Kidney epithelial cell (primary cell): Measurements from ENCODE around the gene SFMBT2. TPM values are rescaled to one million over a fixed set of nuclear protein-coding genes. Genes with fewer than 3 reads are reported as not detected.

ENCODE experiments used
- DNase-seq: peaks from one replicate; pipeline ENCODE4 v3.0.0-alpha.2; 2010; ENCODE audit warnings: low read depth
- H3K27me3 ChIP-seq: 2 replicates; pipeline ENCODE4 v1.6.0; 2011; ENCODE audit warnings: low read length; ENCODE audit not compliant: control insufficient read depth, insufficient read depth
- H3K36me3 ChIP-seq: 2 replicates; pipeline ENCODE4 v1.5.1; 2011; ENCODE audit warnings: low read length; ENCODE audit not compliant: control insufficient read depth, insufficient read depth
- H3K4me3 ChIP-seq: 2 replicates; pipeline ENCODE4 v1.5.1; 2011; ENCODE audit warnings: low read depth, mild to moderate bottlenecking, control low read depth, low read length
- CTCF ChIP-seq: IDR thresholded peaks from 2 replicates; pipeline ENCODE4 v1.5.1; 2011; ENCODE audit warnings: mild to moderate bottlenecking, moderate library complexity, low read length, control low read depth, inconsistent platforms; ENCODE audit not compliant: insufficient read depth, poor library complexity, severe bottlenecking
- total RNA-seq: library from RNA; depleted of rRNA; stranded (reverse); fragments of >200 nt; gene quantifications from 2 replicates; pipeline ENCODE4 v1.2.3, GENCODE V29; 2015

The SFMBT2 gene
- total RNA-seq, 1 donor from 2014 or later, result 3.1 TPM

- Histone ChIP-seq H3K36me3 (no peaks in the 10 kb centered on the region), H3K27me3 (peaks cover 20% of the 10 kb centered on the region), H3K4me3 (no peak overlapping the region)
- TF ChIP-seq CTCF, result no peak
- DNase-seq, result no peak
These were observed 5.2 kb downstream of the SFMBT2 start for GRCh38 chr10:7405637-7406036.

DNA sequence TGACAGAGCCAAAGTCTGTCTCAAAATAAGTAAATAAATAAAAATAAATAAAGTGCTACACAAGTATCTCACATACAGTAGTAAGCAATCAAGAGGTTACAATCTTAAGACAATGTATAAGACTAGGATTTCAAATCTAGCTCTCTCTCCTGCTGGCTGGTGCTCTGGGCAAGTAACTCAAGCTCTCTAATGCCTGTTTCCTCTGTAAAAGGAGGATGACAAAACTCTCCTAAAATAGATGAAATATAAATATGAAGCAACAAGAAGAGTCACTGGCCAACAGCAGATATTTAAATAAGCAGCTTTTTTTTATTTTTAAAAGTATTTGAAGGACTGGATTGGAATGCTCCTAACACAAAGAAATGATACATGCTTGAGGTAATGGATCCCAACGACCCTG lies 7.2 kb downstream of the SFMBT2 start:
- DNase-seq, result no peak
- Histone ChIP-seq H3K4me3 (no peak overlapping the region), H3K27me3 (peaks cover 13% of the 10 kb centered on the region), H3K36me3 (no peaks in the 10 kb centered on the region)
- TF ChIP-seq CTCF, result no peak

DNA sequence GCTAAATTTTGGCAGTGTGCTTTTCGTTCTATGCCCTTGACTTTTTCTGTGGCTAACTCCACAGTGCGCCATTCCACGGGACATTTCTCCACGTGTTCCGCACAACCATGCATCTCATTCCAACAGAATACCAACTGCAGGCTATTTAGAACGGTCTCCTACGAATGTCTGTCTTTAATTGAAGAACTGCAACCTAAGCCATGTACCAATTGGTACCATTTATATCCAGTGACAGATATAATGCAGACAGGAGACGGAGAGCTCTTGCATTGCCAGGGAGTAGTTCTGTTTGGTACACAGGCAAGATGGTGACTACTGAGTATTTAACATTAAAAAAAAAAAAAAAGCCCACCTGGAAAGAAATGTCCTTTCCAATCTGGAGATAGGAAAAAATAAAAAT lies 9.1 kb downstream of the SFMBT2 start:
- Histone ChIP-seq H3K4me3 (no peak overlapping the region), H3K27me3 (no peaks in the 10 kb centered on the region), H3K36me3 (no peaks in the 10 kb centered on the region)
- DNase-seq, result no peak
- TF ChIP-seq CTCF, result no peak

DNA sequence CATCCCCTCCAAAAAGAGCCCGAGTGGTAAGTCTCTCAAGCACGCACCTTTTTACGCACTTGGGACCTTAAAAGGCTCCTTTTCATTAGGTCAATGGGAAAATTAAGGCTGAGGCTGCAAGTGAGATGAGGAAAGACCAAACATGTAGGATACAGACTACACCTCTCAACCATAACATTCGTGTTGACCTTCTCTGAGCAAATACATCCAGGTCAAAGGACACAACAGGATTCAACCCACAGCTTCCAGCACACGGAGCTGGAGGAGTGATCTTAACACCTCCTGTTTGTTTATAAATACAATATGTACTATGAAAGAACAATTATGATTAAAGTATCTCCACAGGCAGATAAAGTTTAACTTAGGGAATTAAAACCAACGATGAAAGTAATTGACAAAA lies 9.7 kb downstream of the SFMBT2 start:
- no peaks in the 10 kb centered on the region for H3K27me3 ChIP-seq
- H3K36me3 ChIP-seq, result no peaks in the 10 kb centered on the region
- H3K4me3 ChIP-seq, result no peak overlapping the region
- no peak for TF ChIP-seq CTCF
- no peak for DNase-seq

- Histone ChIP-seq H3K36me3 (no peaks in the 10 kb centered on the region), H3K4me3 (no peak overlapping the region), H3K27me3 (no peaks in the 10 kb centered on the region)
- TF ChIP-seq CTCF, result no peak
- no peak for DNase-seq
These were observed 10.6 kb downstream of the SFMBT2 start for GRCh38 chr10:7400068-7400715.

DNA sequence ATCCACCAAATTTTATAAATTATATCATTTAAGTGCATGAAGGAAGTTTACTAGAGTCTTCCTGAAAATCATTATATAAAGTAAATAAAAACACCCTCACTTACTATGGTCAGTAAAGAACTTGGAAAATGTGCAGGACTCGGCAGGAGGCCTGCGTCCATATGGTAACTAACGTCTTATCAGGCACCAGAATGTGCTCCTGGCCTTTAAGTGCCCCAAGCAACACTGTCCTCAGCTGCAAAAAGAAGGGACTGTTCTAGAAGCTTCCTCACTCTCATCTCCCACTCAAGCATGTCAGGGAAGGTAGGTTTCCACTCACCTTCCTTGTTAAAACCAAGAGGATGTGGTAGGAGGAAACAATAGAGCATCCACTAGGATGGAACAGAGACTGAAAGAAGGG lies 11.3 kb downstream of the SFMBT2 start:
- H3K36me3 ChIP-seq, result no peaks in the 10 kb centered on the region
- H3K27me3 ChIP-seq, result no peaks in the 10 kb centered on the region
- TF ChIP-seq CTCF, result no peak
- DNase-seq, result no peak
- no peak overlapping the region for H3K4me3 ChIP-seq
